GM12878 (cell line): ENCODE results near the gene AKNA. TPM values are rescaled to one million over a fixed set of nuclear protein-coding genes. Genes with fewer than 3 reads are reported as not detected.

Source experiments
- ATAC-seq: fragments of 200-7000 bp; cut with Tn5 transposase; 3 replicates; pipeline ENCODE4 v1.9.1; 2020; ENCODE audit warnings: mild to moderate bottlenecking, moderate library complexity
- BruUV-seq: library from RNA; stranded (reverse); fragments of 400-500 nt; replicated peaks from 2 replicates; lab custom pipeline; 2021; lab: Mats Ljungman, UMichigan
- CTCF ChIA-PET: fragments of 300-600 bp; sonication (Branson Sonifier 250); formaldehyde crosslinking; extraction: SDS; loops from one replicate; lab custom pipeline; 2021; ENCODE audit warnings: inconsistent platforms; lab: Yijun Ruan, JAX
- POLR2A ChIA-PET: fragments of 350-600 bp; formaldehyde crosslinking; extraction: SDS; loops from one replicate; lab custom pipeline; 2021; ENCODE audit warnings: inconsistent platforms; lab: Charles Lee
- RAD21 ChIA-PET: fragments of 300-600 bp; sonication (Branson Sonifier 250); formaldehyde crosslinking; loops from one replicate; lab custom pipeline; 2023; ENCODE audit warnings: antibody characterized with exemption; ENCODE audit not compliant: unreplicated experiment; lab: Charles Lee
- SMC1A ChIA-PET: fragments of 300-600 bp; sonication (Branson Sonifier 250); formaldehyde crosslinking; loops from one replicate; lab custom pipeline; 2023; ENCODE audit not compliant: unreplicated experiment, uncharacterized antibody; lab: Charles Lee
- DNase-seq: peaks from one replicate; pipeline ENCODE4 v3.0.0-alpha.2; 2011; ENCODE audit warnings: low read depth, low spot score
- FAIRE-seq: peaks from 3 replicates; lab custom pipeline; 2011; peaks lifted over from hg19 to GRCh38; lab: Jason Lieb, UNC
- H2AFZ ChIP-seq: 2 replicates; pipeline ENCODE4 v1.6.0; 2011; ENCODE audit warnings: low read depth, low read length, control low read depth; ENCODE audit not compliant: control insufficient read depth
- H3K27ac ChIP-seq: 2 replicates; pipeline ENCODE4 v1.5.1; 2011; ENCODE audit warnings: control low read depth; ENCODE audit not compliant: control insufficient read depth, insufficient read depth
- H3K27me3 ChIP-seq, 2 experiments: replicated peaks in 1 of 2; 2 replicates each; pipeline versions ENCODE4 v1.6.0 to v1.6.1; 2011; ENCODE audit warnings: low read length in 1 of 2; ENCODE audit not compliant: control insufficient read depth in 2 of 2, insufficient read depth in 2 of 2
- H3K36me3 ChIP-seq, 2 experiments: 2 replicates each; pipeline ENCODE4 v1.5.1; 2011; ENCODE audit warnings: low read length in 1 of 2; ENCODE audit not compliant: control insufficient read depth in 2 of 2, insufficient read depth in 2 of 2
- H3K4me1 ChIP-seq: 2 replicates; pipeline ENCODE4 v1.6.1; 2011; ENCODE audit warnings: mild to moderate bottlenecking, low read length, moderate library complexity, mixed read lengths; ENCODE audit not compliant: control insufficient read depth, insufficient read depth
- H3K4me2 ChIP-seq: 2 replicates; pipeline ENCODE4 v1.6.0; 2011; ENCODE audit warnings: control low read depth; ENCODE audit not compliant: control insufficient read depth, insufficient read depth
- H3K4me3 ChIP-seq: fragments of 200-600 bp; sonication (generic); 2 replicates; pipeline ENCODE4 v1.5.1; 2016
- H3K79me2 ChIP-seq: 2 replicates; pipeline ENCODE4 v1.6.0; 2011; ENCODE audit warnings: low read length; ENCODE audit not compliant: control insufficient read depth, insufficient read depth
- H3K9ac ChIP-seq: 2 replicates; pipeline ENCODE4 v1.8.0; 2011; ENCODE audit warnings: low read length, control low read depth, mixed read lengths; ENCODE audit not compliant: control insufficient read depth, insufficient read depth
- H3K9me3 ChIP-seq: replicated peaks from 3 replicates; pipeline ENCODE4 v1.5.1; 2011; ENCODE audit warnings: mild to moderate bottlenecking, low read length; ENCODE audit not compliant: control insufficient read depth, insufficient read depth
- H4K20me1 ChIP-seq: 2 replicates; pipeline ENCODE4 v1.6.0; 2011; ENCODE audit not compliant: control insufficient read depth, insufficient read depth
- BCL11A ChIP-seq: IDR thresholded peaks from 2 replicates; pipeline ENCODE4 v1.6.1; 2011; ENCODE audit warnings: low read depth, low read length
- CEBPB ChIP-seq, 2 experiments: fragments of 150-350 bp in 1 of 2; IDR thresholded peaks; 2 replicates each; pipeline ENCODE4 v1.6.1; 2012 to 2014; ENCODE audit warnings: low read depth in 2 of 2, low read length in 2 of 2, borderline replicate concordance in 1 of 2, inconsistent platforms in 1 of 2
- CHD4 ChIP-seq: fragments of 200-600 bp; sonication (generic); IDR thresholded peaks from 2 replicates; pipeline ENCODE4 v1.6.1; 2016; ENCODE audit warnings: mild to moderate bottlenecking
- DPF2 ChIP-seq: fragments of 450-650 bp; IDR thresholded peaks from 2 replicates; pipeline ENCODE4 v1.6.1; 2017; ENCODE audit warnings: mild to moderate bottlenecking
- EGR1 ChIP-seq, 2 experiments: IDR thresholded peaks; 1 replicate in 1 of 2; 2 replicates in 1 of 2; pipeline ENCODE4 v1.6.1; 2011 to 2012; ENCODE audit warnings: low read depth in 2 of 2, low read length in 2 of 2, borderline replicate concordance in 1 of 2, mild to moderate bottlenecking in 1 of 2, moderate library complexity in 1 of 2
- EZH2 ChIP-seq: IDR thresholded peaks from 2 replicates; pipeline ENCODE4 v1.6.1; 2012; ENCODE audit warnings: low read depth, mild to moderate bottlenecking, control low read depth, inconsistent platforms, low read length, borderline replicate concordance; ENCODE audit not compliant: control insufficient read depth
- FOXM1 ChIP-seq: IDR thresholded peaks from 2 replicates; pipeline ENCODE4 v1.6.1; 2012; ENCODE audit warnings: low read depth, mild to moderate bottlenecking, inconsistent platforms, low read length, moderate library complexity
- LARP7 ChIP-seq: fragments of 450-650 bp; IDR thresholded peaks from 2 replicates; pipeline ENCODE4 v1.6.1; 2017; ENCODE audit warnings: mild to moderate bottlenecking
- PAX5 ChIP-seq: IDR thresholded peaks from 2 replicates; pipeline ENCODE4 v1.6.1; 2011; ENCODE audit warnings: low read depth, low read length, borderline replicate concordance
- PML ChIP-seq: IDR thresholded peaks from 2 replicates; pipeline ENCODE4 v1.6.1; 2012; ENCODE audit warnings: low read length, inconsistent platforms
- POLR2A ChIP-seq: IDR thresholded peaks from 2 replicates; pipeline ENCODE4 v1.6.1; 2011; ENCODE audit warnings: low read depth, mild to moderate bottlenecking, low read length
- RAD21 ChIP-seq: IDR thresholded peaks from 2 replicates; pipeline ENCODE4 v1.6.1; 2011; ENCODE audit warnings: mild to moderate bottlenecking, low read depth, low read length, moderate library complexity; ENCODE audit not compliant: insufficient read depth
- RFX5 ChIP-seq: IDR thresholded peaks from 2 replicates; pipeline ENCODE4 v1.6.1; 2011; ENCODE audit warnings: low read depth, low read length, improper control_type of control experiment
- SUZ12 ChIP-seq: fragments of 200-600 bp; sonication (generic); IDR thresholded peaks from one replicate; pipeline ENCODE4 v1.6.1; 2018; ENCODE audit warnings: antibody characterized with exemption, mild to moderate bottlenecking; ENCODE audit not compliant: unreplicated experiment
- TCF3 ChIP-seq: IDR thresholded peaks from 2 replicates; pipeline ENCODE4 v1.6.1; 2012; ENCODE audit warnings: low read depth, mild to moderate bottlenecking, low read length, borderline replicate concordance; ENCODE audit not compliant: insufficient read depth
- ZBED1 ChIP-seq: IDR thresholded peaks from 2 replicates; pipeline ENCODE4 v1.6.1; 2016; ENCODE audit warnings: borderline replicate concordance
- ZNF207 ChIP-seq: fragments of 450-650 bp; IDR thresholded peaks from 2 replicates; pipeline ENCODE4 v1.6.1; 2014; ENCODE audit warnings: antibody characterized with exemption, mild to moderate bottlenecking, borderline replicate concordance
- ZZZ3 ChIP-seq: IDR thresholded peaks from 2 replicates; pipeline ENCODE4 v1.6.1; 2011; ENCODE audit warnings: low read depth; ENCODE audit not compliant: control insufficient read depth, insufficient read length
- WGBS: methylation state at CpG from one replicate; pipeline ENCODE4 v1.1.6; 2016; ENCODE audit warnings: low lambda C conversion rate; ENCODE audit not compliant: insufficient replicate concordance, insufficient coverage; ENCODE audit errors: missing lambda C conversion rate; 5-methylcytosine and 5-hydroxymethylcytosine counted together
- in situ Hi-C: fragments of 300-500 bp; cut with MboI; formaldehyde crosslinking; loops from 9 replicates; pipeline ENCODE4 v1.14.3; 2018; ENCODE audit warnings: mixed read lengths
- intact Hi-C: fragments of 100-400 bp; cut with micrococcal nuclease; formaldehyde crosslinking; loops from one replicate; pipeline ENCODE4 v1.14.2; 2022; ENCODE audit not compliant: unreplicated experiment
- polyA plus RNA-seq, 11 experiments: library from polyadenylated mRNA; depleted of rRNA in 4 of 11; unstranded in 6 of 11; stranded (reverse) in 5 of 11; fragments of >200 nt; fragmentation: Nextera tagmentation in 4 of 11; fragmentation: Illumina TruSeq in 1 of 11; extraction: Ambion mirVana in 4 of 11; extraction: Trizol in 1 of 11; gene quantifications; 1 replicate in 1 of 11; 2 replicates in 10 of 11; pipeline versions ENCODE4 v1.2.1 to v1.2.3, GENCODE V29; 2011 to 2016; ENCODE audit warnings: inconsistent platforms in 2 of 11, missing spikeins in 2 of 11, low read depth in 1 of 11
- total RNA-seq, 4 experiments: library from RNA; depleted of rRNA in 3 of 4; stranded (reverse); fragments of >200 nt in 3 of 4; fragmentation: Illumina TruSeq in 1 of 4; extraction: Trizol in 1 of 4; gene quantifications; 2 replicates each; pipeline versions ENCODE4 v1.2.1 to v1.2.3, GENCODE V29; 2013 to 2021
- TF ChIP-seq, protein P1 (sequence below): fragments of 450-650 bp; IDR thresholded peaks from 2 replicates; pipeline ENCODE4 v1.6.1; 2017; ENCODE audit warnings: borderline replicate concordance
- TF ChIP-seq, protein P2 (sequence below): fragments of 450-650 bp; formaldehyde crosslinking; IDR thresholded peaks from 2 replicates; pipeline ENCODE4 v1.5.0; 2022; ENCODE audit warnings: mild to moderate bottlenecking, missing genetic modification characterization

The AKNA gene
- total and polyA plus RNA-seq, 10 of the 15 experiments (the other 5 are each of a cell fraction or from before 2014, with no cell fraction given): 1.6 to 132 (median 35.3) TPM

DNA sequence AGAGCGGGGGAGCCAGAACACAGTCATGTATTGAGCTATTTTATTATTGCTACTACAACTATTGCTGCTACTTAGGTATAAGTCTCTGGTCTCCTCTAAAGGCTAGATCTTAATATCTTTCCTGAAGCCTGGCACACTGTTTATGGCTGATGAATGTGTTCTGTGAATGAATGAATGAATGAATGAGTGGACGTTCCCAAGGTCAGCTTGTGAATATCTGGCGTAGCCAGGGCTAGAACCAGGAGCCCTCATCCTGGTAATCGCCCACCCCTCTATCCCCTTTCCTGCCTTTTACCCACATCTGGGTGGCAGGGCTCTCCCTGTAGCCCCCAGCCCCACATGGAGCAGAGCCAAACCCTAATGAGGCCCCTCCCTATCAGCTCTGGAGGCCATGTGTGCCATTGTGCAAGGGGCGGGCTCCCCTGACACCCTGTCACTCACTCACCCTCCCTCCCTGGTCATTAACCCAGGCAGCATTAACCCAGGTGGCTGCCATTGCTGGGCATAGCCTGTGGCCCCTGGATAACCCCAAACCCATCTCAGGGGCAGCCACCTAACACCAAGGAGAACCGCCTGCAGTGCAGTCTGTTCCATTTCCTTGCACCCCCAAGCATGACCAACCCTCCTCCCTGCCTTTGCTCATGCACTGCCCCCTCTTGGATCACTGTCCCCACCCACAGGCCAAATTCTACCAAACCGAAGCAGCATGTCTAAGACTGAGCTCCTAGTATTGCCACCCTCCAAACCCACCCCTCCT lies 2.0 kb upstream of the AKNA start:
- no TSS peak for BruUV-seq
- H3K9me3 ChIP-seq: no peaks in the 10 kb centered on the region
- H3K27ac ChIP-seq: peak overlapping the region; percentile 100
- in situ Hi-C loops: loop anchor here (5.0 kb wide), 1 partner anchor 223 kb away; the partner anchor contains the start of gene TMEM268
- FAIRE-seq: no peak
- H3K9ac ChIP-seq: peak overlapping the region; percentile 99
- H3K79me2 ChIP-seq: peaks cover 88% of the 10 kb centered on the region
- H4K20me1 ChIP-seq: no peaks in the 10 kb centered on the region
- ChIA-PET RAD21 (interaction anchor here (0.8 to 13.0 kb wide), 27 partner anchors 7 to 264 kb away, joined by 3 to 251 read pairs (median 4); no protein-coding TSS in a partner anchor), SMC1A (interaction anchor here (1.0 to 12.8 kb wide), 16 partner anchors 12 to 264 kb away, joined by 3 to 327 read pairs (median 5); no protein-coding TSS in a partner anchor), POLR2A (interaction anchor here (0.5 to 13.2 kb wide), 13 partner anchors 7 to 1027 kb away, joined by 3 to 312 read pairs (median 9); no protein-coding TSS in a partner anchor), CTCF (interaction anchor here (0.8 to 10.2 kb wide), 21 partner anchors 8 to 221 kb away, joined by 3 to 122 read pairs (median 5); no protein-coding TSS in a partner anchor)
- ATAC-seq: peak; percentile 21
- intact Hi-C loops: loop anchor here (5.0 to 10.0 kb wide), 2 partner anchors 223 to 1115 kb away; partner anchors contain the start of genes CDC26, PRPF4 and TMEM268
- peak overlapping the region; percentile 91 for H3K4me3 ChIP-seq
- peak overlapping the region; percentile 100 for H3K4me2 ChIP-seq
- H2AFZ ChIP-seq: no peak overlapping the region
- no peaks in the 10 kb centered on the region for H3K27me3 ChIP-seq
- peaks cover 63% of the 10 kb centered on the region for H3K4me1 ChIP-seq
- peaks cover 0 to 2% of the 10 kb centered on the region in 2 experiments; a peak in 2 of 4 replicates for H3K36me3 ChIP-seq
- no peak for DNase-seq
- 47% methylated on average over 7 of the region's 7 CpGs for WGBS
- TF ChIP-seq PAX5 (peak; percentile 78; the same call in 1 of the 2 replicates), ZNF207 (no peak), EGR1 (IDR thresholded peaks at IDR 0.05; ENCODE audit: borderline replicate concordance in 1 of 2, low read depth in 2 of 2, low read length in 2 of 2) (no peak), RAD21 (peak; percentile 50), EZH2 (no peak), SUZ12 (no peak), ZZZ3 (no peak), PML (no peak), CHD4 (no peak), FOXM1 (no peak), BCL11A (no peak), RFX5 (no peak), DPF2 (no peak; the same call in 1 of the 2 replicates), CEBPB (IDR thresholded peaks at IDR 0.05; ENCODE audit: borderline replicate concordance in 1 of 2, low read depth in 2 of 2, low read length in 2 of 2) (0 out of 4 replicates have a peak, but pooled peaks of 1 of the 2 experiments have one; percentile 39), ZBED1 (no peak), POLR2A (peak; percentile 30), TCF3 (no peak), LARP7 (no peak)
- TF ChIP-seq, protein P1, sequence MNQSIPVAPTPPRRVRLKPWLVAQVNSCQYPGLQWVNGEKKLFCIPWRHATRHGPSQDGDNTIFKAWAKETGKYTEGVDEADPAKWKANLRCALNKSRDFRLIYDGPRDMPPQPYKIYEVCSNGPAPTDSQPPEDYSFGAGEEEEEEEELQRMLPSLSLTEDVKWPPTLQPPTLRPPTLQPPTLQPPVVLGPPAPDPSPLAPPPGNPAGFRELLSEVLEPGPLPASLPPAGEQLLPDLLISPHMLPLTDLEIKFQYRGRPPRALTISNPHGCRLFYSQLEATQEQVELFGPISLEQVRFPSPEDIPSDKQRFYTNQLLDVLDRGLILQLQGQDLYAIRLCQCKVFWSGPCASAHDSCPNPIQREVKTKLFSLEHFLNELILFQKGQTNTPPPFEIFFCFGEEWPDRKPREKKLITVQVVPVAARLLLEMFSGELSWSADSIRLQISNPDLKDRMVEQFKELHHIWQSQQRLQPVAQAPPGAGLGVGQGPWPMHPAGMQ: no peak
- TF ChIP-seq, protein P2, sequence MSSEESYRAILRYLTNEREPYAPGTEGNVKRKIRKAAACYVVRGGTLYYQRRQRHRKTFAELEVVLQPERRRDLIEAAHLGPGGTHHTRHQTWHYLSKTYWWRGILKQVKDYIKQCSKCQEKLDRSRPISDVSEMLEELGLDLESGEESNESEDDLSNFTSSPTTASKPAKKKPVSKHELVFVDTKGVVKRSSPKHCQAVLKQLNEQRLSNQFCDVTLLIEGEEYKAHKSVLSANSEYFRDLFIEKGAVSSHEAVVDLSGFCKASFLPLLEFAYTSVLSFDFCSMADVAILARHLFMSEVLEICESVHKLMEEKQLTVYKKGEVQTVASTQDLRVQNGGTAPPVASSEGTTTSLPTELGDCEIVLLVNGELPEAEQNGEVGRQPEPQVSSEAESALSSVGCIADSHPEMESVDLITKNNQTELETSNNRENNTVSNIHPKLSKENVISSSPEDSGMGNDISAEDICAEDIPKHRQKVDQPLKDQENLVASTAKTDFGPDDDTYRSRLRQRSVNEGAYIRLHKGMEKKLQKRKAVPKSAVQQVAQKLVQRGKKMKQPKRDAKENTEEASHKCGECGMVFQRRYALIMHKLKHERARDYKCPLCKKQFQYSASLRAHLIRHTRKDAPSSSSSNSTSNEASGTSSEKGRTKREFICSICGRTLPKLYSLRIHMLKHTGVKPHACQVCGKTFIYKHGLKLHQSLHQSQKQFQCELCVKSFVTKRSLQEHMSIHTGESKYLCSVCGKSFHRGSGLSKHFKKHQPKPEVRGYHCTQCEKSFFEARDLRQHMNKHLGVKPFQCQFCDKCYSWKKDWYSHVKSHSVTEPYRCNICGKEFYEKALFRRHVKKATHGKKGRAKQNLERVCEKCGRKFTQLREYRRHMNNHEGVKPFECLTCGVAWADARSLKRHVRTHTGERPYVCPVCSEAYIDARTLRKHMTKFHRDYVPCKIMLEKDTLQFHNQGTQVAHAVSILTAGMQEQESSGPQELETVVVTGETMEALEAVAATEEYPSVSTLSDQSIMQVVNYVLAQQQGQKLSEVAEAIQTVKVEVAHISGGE: no peak
